HG02588 (cell line): Measurements from ENCODE around the gene DNAH6.

Experiments
- ATAC-seq: cut with Tn5 transposase; IDR thresholded peaks from one replicate; pipeline ENCODE4 v1.9.1; 2021; ENCODE audit warnings: mild to moderate bottlenecking, moderate library complexity; ENCODE audit not compliant: unreplicated experiment

DNAH6 gene

DNA sequence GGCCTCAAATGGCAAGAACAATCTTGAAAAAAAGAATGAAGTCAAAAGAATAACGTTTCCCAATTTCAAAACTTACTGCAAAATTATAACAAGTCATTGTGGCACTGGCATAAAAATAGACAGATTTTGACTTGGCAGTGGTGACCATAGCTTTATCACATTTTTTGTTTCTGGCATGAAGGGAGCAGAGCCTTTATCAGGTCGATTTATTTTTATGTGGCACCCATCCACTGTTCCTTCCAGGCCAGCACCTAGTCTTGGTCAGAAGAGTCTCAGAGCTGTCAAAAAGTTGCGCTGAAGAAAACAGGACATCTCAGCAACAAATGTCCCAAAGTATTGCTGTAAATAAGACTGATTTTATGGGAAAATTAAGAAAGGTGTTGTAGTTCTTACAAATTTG lies 272.2 kb downstream of the DNAH6 start:
- ATAC-seq = no peak

DNA sequence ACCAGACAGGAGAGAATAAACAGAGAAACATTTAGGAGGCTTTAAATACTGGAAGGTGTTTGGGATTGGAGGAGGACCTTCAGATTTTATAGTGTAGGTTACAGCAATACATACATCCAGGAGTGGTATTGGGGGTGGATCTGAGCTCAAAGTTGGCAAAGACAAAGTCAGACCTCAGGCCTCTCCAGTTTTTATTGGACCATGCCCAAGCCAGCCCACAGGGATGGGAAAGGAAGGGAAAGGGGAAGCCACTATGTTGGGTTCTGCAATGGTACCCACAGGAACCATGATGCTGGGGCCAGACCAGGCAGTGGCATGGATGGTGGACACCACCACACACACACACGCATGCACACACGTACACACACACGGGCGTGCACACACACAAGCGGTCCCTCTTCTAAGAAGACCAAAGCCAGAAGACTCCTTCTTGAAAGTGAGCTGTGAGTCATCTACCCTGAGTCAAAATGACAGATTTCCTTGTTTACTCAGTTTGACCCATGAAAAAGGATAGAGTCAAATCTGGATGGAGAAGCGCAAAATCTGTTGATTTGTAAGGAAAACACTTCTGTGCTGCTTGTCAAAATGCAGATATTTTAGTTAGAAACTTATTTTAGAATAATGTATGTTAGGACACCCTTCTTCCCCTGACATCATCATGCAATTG lies 276.7 kb downstream of the DNAH6 start:
- ATAC-seq = no peak

DNA sequence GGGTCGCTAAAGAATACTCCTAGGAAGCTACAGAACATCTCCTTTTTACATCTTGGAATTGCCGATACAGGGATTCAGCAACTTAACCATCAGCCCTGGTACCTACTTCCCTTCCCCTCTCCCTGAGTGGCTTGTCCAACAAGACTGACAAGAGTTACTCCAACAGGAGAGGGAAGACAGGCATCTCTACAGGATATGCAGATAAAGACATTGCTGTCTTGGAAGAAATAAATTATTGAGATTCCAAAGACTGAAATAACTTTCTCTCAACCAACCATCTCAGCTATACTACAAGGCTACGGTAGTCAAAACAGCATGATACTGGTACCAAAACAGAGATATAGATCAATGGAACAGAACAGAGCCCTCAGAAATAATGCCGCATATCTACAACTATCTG lies 277.3 kb downstream of the DNAH6 start:
- ATAC-seq = no peak

DNA sequence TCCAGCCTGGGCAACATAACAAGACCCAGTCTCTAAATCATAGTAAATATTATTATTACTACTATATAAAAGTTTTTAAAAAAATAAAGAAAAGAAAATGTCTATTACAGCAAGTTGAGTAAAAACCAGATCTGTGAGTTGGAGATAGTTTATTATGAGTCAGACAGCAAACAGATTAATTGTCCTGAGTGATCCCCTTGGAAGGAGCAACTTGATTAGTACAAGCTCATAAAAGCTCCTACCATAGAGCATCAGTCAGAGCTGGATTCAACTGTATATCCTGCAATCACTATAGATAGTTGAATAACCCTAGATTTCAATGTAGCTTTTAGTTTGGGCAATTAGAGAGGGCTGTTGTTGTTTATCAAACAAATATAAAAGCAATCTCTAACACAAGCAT lies 280.5 kb downstream of the DNAH6 start:
- ATAC-seq = no peak

DNA sequence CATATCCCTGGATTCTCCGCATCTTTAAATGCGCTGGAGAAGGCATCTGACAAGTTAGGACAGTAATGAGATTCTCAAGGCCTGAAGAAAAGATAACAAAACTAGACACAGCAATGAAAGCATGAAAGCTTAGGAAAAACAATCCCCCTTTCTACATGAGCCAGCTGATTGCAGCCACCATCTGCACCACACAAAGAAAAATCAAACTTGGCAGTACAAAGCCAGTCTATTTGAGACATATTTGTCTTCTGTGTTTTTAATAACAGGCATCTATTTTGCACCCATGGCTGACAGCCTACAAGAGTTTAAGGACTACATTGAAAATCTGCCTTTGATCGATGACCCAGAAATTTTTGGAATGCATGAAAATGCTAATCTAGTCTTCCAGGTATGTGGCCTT lies 281.0 kb downstream of the DNAH6 start:
- ATAC-seq = no peak

DNA sequence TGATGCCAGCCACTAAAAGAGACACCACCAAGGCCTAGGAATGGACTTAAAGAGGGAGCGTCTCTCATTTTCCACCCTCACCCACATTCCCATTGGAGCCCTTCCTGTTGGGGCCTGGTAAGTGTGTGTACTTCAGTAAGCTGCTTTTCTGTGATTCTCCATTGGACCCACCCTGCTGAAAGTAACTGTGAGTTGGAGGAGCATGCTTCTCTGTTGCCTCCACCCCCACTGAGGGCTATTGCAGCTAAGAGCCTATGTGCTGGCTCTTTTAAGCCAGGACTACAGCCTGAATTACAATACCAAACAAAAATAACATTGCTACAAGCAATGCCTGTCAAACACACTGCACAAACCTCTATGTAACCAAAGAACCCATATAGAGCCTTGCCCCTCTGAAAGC lies 283.5 kb downstream of the DNAH6 start:
- no peak for ATAC-seq

DNA sequence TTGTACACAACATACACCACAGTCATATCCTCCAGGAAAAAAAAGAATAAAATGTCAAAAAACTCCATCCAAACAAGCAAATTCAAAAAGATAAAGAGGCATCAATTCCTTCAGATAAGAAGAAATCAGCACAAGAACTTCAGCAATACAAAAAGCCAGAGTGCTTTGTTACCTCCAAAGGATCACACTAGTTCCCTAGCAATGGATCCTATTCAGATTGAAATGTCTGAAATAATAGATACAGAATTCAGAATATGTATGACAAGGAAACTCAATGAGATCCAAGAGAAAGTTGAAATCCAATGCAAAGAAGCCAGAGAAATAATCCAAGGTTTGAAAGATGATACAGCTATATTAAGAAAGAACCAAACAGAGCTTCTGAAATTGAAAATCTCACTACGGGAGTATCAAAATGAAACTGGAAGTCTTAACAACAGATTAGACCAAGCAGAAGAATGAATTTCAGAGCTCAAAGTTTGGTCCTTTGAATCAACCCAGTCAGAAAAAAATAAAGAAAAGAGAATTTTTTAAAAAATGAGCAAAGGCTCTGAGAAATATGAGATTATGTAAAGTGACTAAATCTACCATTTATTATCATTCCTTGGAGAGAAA lies 284.0 kb downstream of the DNAH6 start:
- peak; percentile 81 for ATAC-seq

DNA sequence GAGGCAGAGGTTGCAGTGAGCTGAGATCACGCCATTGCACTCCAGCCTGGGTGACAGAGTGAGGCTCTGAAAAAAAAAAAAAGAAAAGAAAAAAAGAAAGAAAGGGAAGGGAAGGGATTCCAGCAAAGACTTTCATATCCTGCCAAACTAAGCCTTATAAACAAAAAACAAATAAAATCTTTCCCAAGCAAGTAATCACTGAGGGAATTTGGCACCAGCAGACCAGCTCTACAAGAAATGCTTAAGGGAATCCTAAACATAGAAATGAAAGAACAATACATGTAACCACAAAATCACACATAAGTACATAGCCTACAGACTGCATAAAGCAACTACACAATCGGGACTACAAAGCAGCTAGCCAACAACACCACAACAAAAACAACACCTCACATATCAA lies 285.5 kb downstream of the DNAH6 start:
- no peak for ATAC-seq

DNA sequence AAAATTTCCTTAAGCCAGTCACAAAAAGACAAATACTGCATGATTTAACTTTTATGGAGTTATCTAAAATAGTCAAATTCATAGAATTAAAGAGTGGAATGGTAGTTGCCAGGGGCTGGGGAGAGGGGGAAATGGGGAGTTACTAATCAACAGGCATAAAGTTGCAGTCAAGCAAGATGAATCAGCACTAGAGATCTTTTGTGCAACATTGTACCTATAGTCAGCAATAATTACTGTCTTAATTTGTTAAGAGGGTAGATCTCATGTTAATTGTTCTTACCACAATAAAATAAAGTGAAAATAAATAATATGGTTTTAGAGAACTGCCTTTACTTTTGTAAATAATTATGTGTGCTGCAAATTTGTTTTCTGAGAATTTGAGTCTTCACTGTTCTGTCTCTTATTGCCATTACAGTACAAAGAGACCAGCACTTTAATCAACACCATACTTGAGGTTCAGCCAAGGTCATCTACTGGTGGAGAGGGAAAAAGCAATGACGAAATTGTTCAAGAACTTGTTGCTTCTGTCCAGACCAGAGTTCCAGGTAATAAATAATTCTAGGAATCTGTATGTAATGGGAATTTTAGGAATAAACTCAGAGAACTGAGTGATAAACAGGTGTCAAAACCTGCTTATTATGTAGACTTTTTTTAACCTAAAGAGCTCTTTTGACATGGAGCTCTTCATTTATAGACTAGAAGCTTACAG lies 289.1 kb downstream of the DNAH6 start:
- no peak for ATAC-seq

DNA sequence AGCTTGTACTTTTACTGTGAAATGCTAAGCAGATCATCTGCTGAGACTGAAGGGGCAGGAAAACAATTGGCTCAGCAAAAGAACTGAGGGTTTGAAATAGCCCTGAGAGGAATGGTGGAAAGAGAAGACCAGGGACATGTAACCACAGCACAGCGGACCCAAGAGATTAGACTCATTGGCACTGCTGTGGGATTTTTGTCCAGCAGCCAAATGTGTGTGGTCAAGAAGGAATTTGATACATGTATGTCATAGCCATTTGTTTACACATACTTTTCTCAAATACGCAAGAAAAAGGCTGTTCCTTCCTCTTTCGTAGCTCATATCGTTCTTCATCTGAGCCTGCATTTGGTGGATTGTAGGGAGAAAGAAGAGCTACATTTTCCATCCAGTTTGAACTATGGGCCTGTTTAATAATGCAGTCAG lies 290.8 kb downstream of the DNAH6 start:
- no peak for ATAC-seq

DNA sequence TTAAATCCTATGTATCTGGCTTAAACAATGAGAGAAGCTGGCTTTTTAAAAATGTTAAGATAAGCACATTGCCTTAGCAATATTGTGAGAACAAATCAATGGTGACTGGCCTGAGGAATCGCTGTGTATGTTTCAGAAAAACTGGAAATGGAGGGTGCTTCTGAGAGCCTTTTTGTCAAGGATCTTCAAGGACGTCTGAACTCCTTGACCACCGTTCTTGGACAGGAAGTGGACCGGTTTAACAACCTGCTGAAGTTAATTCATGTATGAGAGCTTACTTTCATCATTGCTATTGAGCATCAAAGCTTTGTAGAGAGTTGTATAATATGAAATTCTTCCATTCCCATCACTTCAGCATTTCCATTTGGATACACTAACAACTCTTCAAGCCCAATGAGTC lies 292.0 kb downstream of the DNAH6 start:
- ATAC-seq = no peak

DNA sequence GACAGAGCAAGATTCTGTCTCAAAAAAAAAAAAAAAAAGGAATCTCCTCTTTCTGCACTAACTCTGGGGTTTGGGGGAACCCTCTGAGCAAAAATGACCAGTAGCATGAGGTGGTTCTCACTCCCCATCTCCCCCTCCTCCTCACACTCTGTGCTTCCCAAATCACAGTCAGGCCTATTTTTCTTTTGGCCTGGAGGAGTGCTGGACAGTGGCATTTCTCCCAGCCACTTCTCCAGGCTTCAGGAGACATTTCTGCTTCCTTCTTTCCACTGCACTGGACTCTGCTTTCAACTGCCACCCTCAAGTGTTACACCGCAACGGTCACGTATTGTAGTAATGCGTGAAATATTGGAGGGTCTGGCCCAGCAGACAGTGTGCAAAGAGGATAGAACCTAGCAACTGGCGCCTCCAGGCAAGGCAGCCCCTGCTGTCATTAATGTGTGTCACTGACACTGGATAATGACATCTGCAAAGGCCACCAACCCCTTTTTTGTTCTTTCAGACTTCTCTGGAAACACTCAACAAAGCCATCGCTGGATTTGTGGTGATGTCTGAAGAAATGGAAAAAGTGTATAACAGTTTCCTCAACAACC lies 295.6 kb downstream of the DNAH6 start:
- ATAC-seq = no peak

DNA sequence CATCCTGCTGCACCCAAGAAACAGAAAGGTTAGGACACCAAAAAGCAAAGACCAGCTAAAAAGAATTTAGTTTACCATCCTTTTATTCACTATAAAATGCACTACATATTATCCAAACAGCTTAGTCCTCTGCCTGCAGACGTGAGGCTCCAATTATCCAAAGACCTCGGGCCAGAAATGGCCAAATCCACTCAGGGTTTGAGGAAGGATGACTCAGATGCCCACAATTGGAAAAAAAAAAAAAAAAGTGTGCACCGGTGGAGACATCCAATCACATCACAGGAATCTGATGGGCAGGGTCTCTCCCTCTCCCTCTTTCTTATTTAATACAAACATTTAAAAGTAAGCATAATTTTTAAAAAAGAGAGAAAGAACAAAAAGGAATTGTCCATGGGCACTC lies 298.8 kb downstream of the DNAH6 start:
- no peak for ATAC-seq

DNA sequence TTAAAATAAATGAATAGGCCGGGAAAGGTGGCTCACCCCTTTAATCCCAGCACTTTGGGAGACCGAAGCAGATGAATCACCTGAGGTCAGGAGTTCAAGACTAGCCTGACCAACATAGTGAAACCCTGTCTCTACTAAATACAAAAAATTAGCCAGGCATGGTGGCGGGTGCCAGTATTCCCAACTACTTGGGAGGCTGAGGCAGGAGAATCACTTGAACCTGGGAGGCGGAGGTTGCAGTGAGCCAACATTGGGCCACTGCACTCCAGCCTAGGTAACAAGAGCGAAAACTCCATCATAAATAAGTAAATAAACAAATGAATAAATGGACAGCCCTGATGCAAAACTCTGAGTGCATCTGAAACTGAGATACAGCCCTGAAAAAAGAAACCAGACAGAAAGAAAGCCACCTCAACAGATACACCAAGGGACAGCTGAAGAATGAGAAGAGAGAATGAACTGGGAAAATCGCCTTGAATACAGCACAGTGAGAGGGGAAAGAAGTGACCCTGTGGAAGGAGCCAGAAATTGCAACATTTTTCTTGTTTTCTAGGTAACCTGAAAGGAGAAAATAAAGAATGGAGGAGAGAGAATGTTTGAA lies 300.2 kb downstream of the DNAH6 start:
- peak; percentile 71 for ATAC-seq

DNA sequence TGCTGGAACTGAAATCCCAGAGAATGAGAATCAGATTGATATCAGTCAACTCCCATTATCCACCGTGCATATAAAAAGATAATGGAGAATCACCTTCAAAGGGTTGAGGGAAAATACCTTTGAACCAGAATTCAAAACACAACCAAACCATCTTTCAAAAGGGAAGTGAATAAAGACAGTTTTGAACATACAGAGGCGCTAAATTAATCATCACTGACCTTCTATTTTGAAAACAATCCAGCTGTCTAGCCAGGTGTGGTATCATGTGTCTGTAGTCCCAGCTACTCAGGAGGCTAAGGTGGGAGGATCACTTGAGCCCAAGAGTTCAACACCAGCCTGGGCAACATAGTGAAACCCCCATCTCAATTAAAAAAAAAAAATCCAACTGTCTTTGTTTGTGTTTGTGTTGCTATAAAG lies 300.9 kb downstream of the DNAH6 start:
- ATAC-seq = peak; percentile 90

DNA sequence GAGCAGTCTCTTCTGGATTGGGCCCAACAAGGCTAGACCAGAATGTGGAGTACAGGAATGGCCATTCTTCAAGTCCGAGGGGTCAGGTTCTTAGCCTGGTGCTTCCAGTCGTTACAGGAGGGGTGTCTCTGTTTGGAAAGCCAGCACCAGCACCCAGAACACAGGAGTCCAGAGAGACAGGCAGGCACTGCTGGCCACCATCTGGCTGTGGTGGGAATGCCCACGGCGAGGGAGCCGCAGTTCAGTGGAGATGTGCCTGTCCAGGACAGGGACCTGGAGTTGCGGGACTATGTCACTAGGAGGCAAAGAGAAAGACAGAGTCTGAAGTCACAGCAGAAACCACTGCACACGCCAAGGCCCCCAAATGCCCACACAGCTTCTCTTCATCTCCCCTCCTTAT lies 305.5 kb downstream of the DNAH6 start:
- ATAC-seq = no peak

DNA sequence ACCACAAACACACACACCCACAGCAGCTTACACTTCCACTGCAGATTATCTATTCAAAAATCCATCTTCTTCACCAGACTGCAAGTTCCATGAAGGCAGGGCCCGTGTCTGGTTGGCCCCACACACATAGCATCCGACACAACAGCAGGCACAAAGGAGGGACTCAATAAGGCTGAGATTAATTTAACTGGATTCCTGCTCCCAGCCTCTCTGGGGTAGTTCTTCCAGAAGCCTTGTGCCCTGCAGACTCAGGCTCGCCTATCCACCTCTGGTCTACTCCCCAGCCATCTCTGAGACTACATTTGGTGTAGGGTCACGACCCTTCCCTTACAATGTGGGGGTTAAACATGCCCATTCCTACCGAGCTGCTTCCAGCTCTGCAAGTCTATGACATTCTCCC lies 306.9 kb downstream of the DNAH6 start:
- ATAC-seq = no peak

DNA sequence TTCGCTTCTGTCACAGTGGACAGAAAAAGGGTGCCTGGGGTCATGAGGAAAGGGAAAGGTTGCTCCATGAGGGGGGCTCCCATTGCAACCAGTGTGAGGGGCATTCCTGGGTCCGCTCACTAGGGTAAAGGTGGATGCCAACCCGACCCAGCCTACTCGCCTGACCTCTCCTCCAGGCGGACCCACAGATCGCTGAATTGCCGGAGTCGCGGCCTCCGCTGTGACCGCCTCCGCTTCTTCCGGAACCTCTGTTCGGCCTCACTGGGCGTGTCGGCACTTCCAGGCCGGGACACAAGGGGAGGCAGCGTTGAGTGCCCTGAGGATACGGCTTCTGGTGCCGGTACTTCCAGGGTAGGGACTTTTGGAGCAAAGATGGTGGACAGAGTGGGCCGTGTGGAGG lies 307.5 kb downstream of the DNAH6 start:
- no peak for ATAC-seq

DNA sequence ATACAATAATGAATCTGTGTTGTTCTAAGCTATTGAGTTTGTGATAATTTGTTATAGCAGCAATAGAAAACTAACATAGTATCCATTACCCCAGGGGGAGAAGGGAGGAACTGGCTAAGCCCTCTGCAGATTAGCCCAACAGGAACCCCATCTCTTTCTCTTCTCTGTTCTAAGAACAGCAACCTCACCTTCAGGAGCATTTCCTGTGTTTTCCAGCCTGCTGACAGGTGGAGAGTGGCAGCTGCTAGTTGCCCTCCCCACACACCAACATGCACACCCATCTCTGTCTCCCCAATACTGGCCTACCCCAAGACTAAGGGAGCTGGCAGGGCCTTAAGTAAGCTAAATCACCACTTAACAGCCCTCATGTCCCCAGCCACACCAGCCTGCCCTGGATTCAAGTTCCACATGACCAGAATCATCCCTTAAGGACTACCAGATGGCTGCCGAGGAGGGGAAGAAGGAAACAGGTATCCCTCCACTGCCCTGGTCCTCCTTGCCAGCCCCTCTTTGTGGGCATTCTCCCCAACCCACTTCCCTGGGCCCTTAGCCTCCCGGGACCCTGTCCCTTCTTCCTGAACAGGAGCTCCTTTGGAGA lies 311.8 kb downstream of the DNAH6 start:
- ATAC-seq = no peak

DNA sequence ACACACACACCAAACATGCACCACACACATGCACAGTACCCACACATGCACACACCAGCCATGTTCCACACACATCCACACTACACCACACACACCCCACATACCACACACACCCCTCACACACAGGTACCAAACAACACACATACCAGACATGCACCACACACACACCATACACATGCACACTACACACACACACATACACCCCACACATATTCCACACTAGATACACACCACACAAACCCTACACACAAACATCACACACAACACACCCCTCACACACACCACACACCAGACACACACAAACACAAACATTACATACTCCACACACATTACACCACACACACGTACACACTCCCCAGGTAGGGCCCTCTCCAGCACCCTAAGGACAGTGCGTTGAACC lies 313.4 kb downstream of the DNAH6 start:
- no peak for ATAC-seq

DNA sequence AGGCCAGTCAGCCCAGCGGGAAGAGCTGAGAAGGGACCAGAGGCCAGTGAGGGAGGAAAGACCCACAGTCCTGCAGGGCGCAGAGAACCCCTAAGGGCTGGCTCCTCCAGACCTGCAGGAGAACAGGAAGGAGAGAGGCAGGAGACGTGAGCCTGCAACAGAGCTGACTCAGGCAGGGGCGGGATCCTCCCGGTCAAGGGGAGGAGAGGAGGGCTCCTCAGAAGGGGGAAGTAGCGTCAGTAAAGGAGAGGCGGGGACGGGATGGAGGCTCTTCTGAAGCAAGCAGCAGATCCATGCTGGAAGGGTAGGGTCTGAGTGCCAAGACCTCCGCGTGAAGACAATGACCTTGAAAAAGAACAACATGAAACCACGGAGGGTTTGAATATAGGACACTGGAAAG lies 313.8 kb downstream of the DNAH6 start:
- ATAC-seq = no peak
